ENCODE measurements around the gene DAPL1.
"Not testable (repeated sequence)": the region's sequence is repeated elsewhere in the genome, so short reads cannot be mapped to it uniquely, and the experiment has no call there.

Gene DAPL1

DNA sequence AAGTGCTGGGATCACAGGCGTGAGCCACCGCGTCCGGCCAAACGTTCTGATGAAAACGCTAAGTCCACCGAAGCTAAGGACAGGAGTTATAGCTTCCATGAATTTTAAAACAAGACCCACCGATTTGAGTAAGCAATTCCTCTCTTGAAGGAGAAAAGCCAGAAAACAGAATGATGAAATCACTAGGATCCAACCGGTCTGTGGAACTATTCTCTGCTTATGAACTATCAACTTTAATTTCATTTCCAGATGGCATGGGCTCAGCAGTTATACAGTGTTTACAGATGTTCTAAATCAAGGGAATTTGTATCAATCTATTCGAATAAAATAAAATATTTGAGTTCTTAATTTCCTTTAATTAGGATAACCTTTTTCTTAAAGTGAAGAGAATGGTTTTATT lies 66.5 kb downstream of the DAPL1 start:
- not testable (repeated sequence) for DNase-seq; H3K79me1 ChIP-seq (ENCODE audit: low read length); H3K79me2 ChIP-seq (ENCODE audit: control insufficient read depth, insufficient read depth, low read length, poor library complexity); H3K14ac ChIP-seq (ENCODE audit: low read length); H3K4me3 ChIP-seq (ENCODE audit: low read depth, low read length); H3K27ac ChIP-seq (ENCODE audit: low read depth, low read length); H4K12ac ChIP-seq (ENCODE audit: low read depth, low read length); H4K8ac ChIP-seq (ENCODE audit: low read depth, low read length); H3K4me2 ChIP-seq (ENCODE audit: low read length); H3K4ac ChIP-seq (ENCODE audit: low read depth, low read length); H4K91ac ChIP-seq (ENCODE audit: low read depth, low read length); H2AK5ac ChIP-seq (ENCODE audit: low read length); H3K23ac ChIP-seq (ENCODE audit: low read length); H3K9me3 ChIP-seq (ENCODE audit: insufficient read depth, low read depth, low read length); H2BK5ac ChIP-seq (ENCODE audit: low read depth, low read length, poor library complexity); H2AFZ ChIP-seq (ENCODE audit: insufficient read depth, low read length, poor library complexity); H3K9ac ChIP-seq (ENCODE audit: low read length); H3K36me3 ChIP-seq (ENCODE audit: control insufficient read depth in 1 of 2, insufficient read depth in 2 of 2, low read length in 2 of 2); H2BK120ac ChIP-seq (ENCODE audit: insufficient read depth, low read length, poor library complexity); H3K18ac ChIP-seq (ENCODE audit: low read length); H3K4me1 ChIP-seq (ENCODE audit: control insufficient read depth in 1 of 2, insufficient read depth in 2 of 2, low read length in 2 of 2); H2BK12ac ChIP-seq (ENCODE audit: low read length); H3K27me3 ChIP-seq (ENCODE audit: insufficient read depth, low read length)
- no CpG with 5 or more reads among the region's 10 CpGs for WGBS (ENCODE audit: extremely low coverage, insufficient coverage, insufficient read length)

DNA sequence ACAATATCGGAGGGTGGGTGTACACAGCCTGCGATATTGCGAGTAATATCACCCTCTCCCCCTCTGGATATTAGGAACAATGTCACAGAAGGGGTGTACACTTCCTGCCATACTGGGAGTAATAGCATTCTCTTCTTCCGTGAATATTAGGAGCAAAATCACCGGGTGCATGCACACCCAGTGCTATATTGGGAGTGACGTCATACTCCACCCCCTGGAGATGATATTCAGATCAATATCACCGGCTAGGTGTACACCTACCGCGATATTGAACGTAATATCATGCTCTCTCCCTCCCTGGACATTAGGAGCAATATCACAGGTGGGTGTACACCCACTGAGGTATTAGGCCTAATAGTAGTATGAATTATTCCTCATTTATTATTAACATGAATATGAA lies 70.4 kb downstream of the DAPL1 start:
- H3K79me2 ChIP-seq (ENCODE audit: control insufficient read depth, insufficient read depth, low read length, poor library complexity); H3K14ac ChIP-seq (ENCODE audit: low read length); H3K9me3 ChIP-seq (ENCODE audit: insufficient read depth, low read depth, low read length); H2AK5ac ChIP-seq (ENCODE audit: low read length); H3K23ac ChIP-seq (ENCODE audit: low read length); H3K27ac ChIP-seq (ENCODE audit: low read depth, low read length); H4K91ac ChIP-seq (ENCODE audit: low read depth, low read length); H2BK5ac ChIP-seq (ENCODE audit: low read depth, low read length, poor library complexity); H3K27me3 ChIP-seq (ENCODE audit: insufficient read depth, low read length); H3K4me2 ChIP-seq (ENCODE audit: low read length); H4K12ac ChIP-seq (ENCODE audit: low read depth, low read length); H3K4me3 ChIP-seq (ENCODE audit: low read depth, low read length); H3K4ac ChIP-seq (ENCODE audit: low read depth, low read length); H2BK120ac ChIP-seq (ENCODE audit: insufficient read depth, low read length, poor library complexity); H3K79me1 ChIP-seq (ENCODE audit: low read length); H2AFZ ChIP-seq (ENCODE audit: insufficient read depth, low read length, poor library complexity); H3K36me3 ChIP-seq (ENCODE audit: control insufficient read depth in 1 of 2, insufficient read depth in 2 of 2, low read length in 2 of 2); DNase-seq; H2BK12ac ChIP-seq (ENCODE audit: low read length); H3K9ac ChIP-seq (ENCODE audit: low read length); H4K8ac ChIP-seq (ENCODE audit: low read depth, low read length); H3K18ac ChIP-seq (ENCODE audit: low read length): not testable (repeated sequence)
- no CpG with 5 or more reads among the region's 10 CpGs for WGBS (ENCODE audit: extremely low coverage, insufficient coverage, insufficient read length)
- peaks cover 8 to 10% of the 10 kb centered on the region in 2 experiments for H3K4me1 ChIP-seq (ENCODE audit: control insufficient read depth in 1 of 2, insufficient read depth in 2 of 2, low read length in 2 of 2)

Measured in trophoblast cell (in vitro differentiated cells and primary cell).